ENCODE data around the gene MDC1. TPM values are rescaled to one million over a fixed set of nuclear protein-coding genes. Genes with fewer than 3 reads are reported as not detected.

The MDC1 gene
- polyA plus RNA-seq, 1 donor, result 20.2 TPM

GRCh38 chr6:30748851-30749540 lies 31.9 kb upstream of the MDC1 start:
- DNase-seq (ENCODE audit: low read depth), result no peak

GRCh38 chr6:30747902-30748769 lies 31.1 kb upstream of the MDC1 start:
- no peak for DNase-seq (ENCODE audit: low read depth)

GRCh38 chr6:30747300-30747687 lies 30.2 kb upstream of the MDC1 start:
- DNase-seq (ENCODE audit: low read depth), result no peak

- no peak for DNase-seq (ENCODE audit: low read depth)
Measured at GRCh38 chr6:30744054-30744805, 27.1 kb upstream of the MDC1 start, which contains the start of gene IER3. Gene IER3, minus strand, starts transcription at chr6:30744547. Its CDS starts 29 bp downstream, at chr6:30744518.

GRCh38 chr6:30743099-30744053 lies 26.3 kb upstream of the MDC1 start:
- DNase-seq (ENCODE audit: low read depth), result no peak

GRCh38 chr6:30742316-30743098 lies 25.4 kb upstream of the MDC1 start, which contains the start of gene FLOT1:
Gene FLOT1, minus strand, starts transcription at chr6:30742687. Its CDS starts 498 bp downstream, at chr6:30742189.
- no peak for DNase-seq (ENCODE audit: low read depth)

- no peak for DNase-seq (ENCODE audit: low read depth)
Measured at GRCh38 chr6:30741789-30742315, 24.8 kb upstream of the MDC1 start.

GRCh38 chr6:30741063-30741779 lies 24.1 kb upstream of the MDC1 start:
- DNase-seq (ENCODE audit: low read depth), result no peak

- DNase-seq (ENCODE audit: low read depth), result no peak
Measured at GRCh38 chr6:30740540-30740870, 23.4 kb upstream of the MDC1 start.

- no peak for DNase-seq (ENCODE audit: low read depth)
Measured at GRCh38 chr6:30738532-30738931, 21.5 kb upstream of the MDC1 start.

- no peak for DNase-seq (ENCODE audit: low read depth)
Measured at GRCh38 chr6:30735668-30736314, 18.7 kb upstream of the MDC1 start.

- DNase-seq (ENCODE audit: low read depth), result no peak
Measured at GRCh38 chr6:30732237-30732943, 15.3 kb upstream of the MDC1 start.

- no peak for DNase-seq (ENCODE audit: low read depth)
Measured at GRCh38 chr6:30730601-30731435, 13.7 kb upstream of the MDC1 start.

- DNase-seq (ENCODE audit: low read depth), result no peak
Measured at GRCh38 chr6:30727920-30728553, 11.0 kb upstream of the MDC1 start.

GRCh38 chr6:30726506-30727413 lies 9.7 kb upstream of the MDC1 start:
- no peak for DNase-seq (ENCODE audit: low read depth)

Measured in forelimb muscle (tissue), 1 donor.